GM10248 (cell line): ENCODE measurements around the gene TMEM248.
"Not testable (repeated sequence)": the region's sequence is repeated elsewhere in the genome, so short reads cannot be mapped to it uniquely, and the experiment has no call there.

ENCODE experiments used
- CTCF ChIA-PET: fragments of 300-600 bp; sonication (Branson Sonifier 250); formaldehyde crosslinking; extraction: SDS; loops from one replicate; lab custom pipeline; 2021; ENCODE audit warnings: antibody characterized with exemption; lab: Yijun Ruan, JAX
- POLR2A ChIA-PET: fragments of 350-650 bp; sonication (Branson Sonifier 250); formaldehyde crosslinking; extraction: SDS; loops from one replicate; lab custom pipeline; 2020; ENCODE audit warnings: antibody characterized with exemption; lab: Yijun Ruan, JAX
- DNase-seq: peaks from one replicate; pipeline ENCODE4 v3.0.0; 2012; ENCODE audit errors: extremely low spot score
- TF ChIP-seq, protein P1 (sequence below): IDR thresholded peaks from 2 replicates; pipeline ENCODE4 v1.5.1; 2012; ENCODE audit warnings: mild to moderate bottlenecking, low read depth; ENCODE audit errors: extremely low read depth, missing control alignments, control extremely low read depth

Gene TMEM248

GRCh38 chr7:66902844-66903180 is 18.2 kb upstream of the TMEM248 start:
- CTCF ChIA-PET: interaction anchor here (0.9 to 2.0 kb wide), 6 partner anchors 8 to 872 kb away, joined by 3 to 6 read pairs (median 3); no protein-coding TSS in a partner anchor
- POLR2A ChIA-PET: no interaction called here
- DNase-seq: no peak
- TF ChIP-seq, protein P1, sequence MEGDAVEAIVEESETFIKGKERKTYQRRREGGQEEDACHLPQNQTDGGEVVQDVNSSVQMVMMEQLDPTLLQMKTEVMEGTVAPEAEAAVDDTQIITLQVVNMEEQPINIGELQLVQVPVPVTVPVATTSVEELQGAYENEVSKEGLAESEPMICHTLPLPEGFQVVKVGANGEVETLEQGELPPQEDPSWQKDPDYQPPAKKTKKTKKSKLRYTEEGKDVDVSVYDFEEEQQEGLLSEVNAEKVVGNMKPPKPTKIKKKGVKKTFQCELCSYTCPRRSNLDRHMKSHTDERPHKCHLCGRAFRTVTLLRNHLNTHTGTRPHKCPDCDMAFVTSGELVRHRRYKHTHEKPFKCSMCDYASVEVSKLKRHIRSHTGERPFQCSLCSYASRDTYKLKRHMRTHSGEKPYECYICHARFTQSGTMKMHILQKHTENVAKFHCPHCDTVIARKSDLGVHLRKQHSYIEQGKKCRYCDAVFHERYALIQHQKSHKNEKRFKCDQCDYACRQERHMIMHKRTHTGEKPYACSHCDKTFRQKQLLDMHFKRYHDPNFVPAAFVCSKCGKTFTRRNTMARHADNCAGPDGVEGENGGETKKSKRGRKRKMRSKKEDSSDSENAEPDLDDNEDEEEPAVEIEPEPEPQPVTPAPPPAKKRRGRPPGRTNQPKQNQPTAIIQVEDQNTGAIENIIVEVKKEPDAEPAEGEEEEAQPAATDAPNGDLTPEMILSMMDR: no peak

DNA sequence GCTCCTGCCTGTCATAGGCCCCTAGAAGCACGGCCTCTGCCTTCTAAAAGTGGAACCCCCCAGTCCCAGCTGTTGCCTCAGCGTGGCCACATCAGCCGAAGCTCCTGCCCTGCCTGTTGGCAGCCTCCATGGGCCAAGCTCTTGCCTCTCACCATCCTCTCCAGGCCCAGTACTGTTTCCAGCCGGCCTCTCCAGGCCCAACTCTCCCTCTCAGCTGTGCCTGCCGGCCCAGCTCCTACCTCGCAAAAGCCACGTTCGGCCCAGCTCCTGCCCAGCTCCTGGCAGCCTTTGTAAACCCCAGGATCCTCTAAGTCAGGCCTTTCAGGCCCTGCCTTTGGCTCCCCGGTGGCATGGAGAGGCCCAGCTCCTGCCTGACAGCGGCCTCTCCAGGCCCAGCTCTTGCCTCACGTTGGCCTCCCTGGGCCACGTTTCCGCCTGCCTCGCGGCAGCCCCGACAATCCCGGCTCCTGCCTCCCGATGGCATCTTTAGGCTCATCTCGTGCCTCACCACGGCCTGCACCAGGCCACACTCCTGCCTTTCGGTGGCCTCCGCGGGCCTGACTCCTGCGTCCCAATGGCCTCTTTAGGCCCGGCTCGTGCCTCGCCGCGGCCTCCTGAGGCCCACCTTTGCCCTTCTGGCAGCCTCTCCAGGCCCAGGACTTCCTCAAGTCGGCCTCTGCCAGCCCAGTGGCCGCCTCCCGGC is 17.5 kb upstream of the TMEM248 start:
- ChIA-PET POLR2A (no interaction called here), CTCF (interaction anchor here (0.9 to 3.0 kb wide), 8 partner anchors 8 to 873 kb away, joined by 3 to 10 read pairs (median 3); no protein-coding TSS in a partner anchor)
- TF ChIP-seq, protein P1: no peak
- DNase-seq: no peak

- POLR2A ChIA-PET: interaction anchor here (0.6 kb wide), 1 partner anchor 218 kb away, joined by 6 read pairs; no protein-coding TSS in a partner anchor
- no peak for DNase-seq
- TF ChIP-seq, protein P1: no peak
- CTCF ChIA-PET: interaction anchor here (1.5 to 3.0 kb wide), 5 partner anchors 8 to 347 kb away, joined by 3 to 10 read pairs (median 6); no protein-coding TSS in a partner anchor
Observed at GRCh38 chr7:66904063-66904593, 16.9 kb upstream of the TMEM248 start.

- no peak for DNase-seq
- ChIA-PET CTCF (interaction anchor here (0.7 to 3.0 kb wide), 9 partner anchors 9 to 830 kb away, joined by 3 to 10 read pairs (median 4); partner anchors contain the start of gene TMEM248), POLR2A (no interaction called here)
- TF ChIP-seq, protein P1: no peak
Observed at GRCh38 chr7:66905278-66905677, 15.7 kb upstream of the TMEM248 start.

GRCh38 chr7:66905689-66906088 is 15.3 kb upstream of the TMEM248 start:
- POLR2A ChIA-PET: no interaction called here
- CTCF ChIA-PET: interaction anchor here (1.0 to 3.0 kb wide), 6 partner anchors 8 to 23 kb away, joined by 3 to 10 read pairs (median 6); partner anchors contain the start of gene TMEM248
- no peak for DNase-seq
- TF ChIP-seq, protein P1: no peak

- no peak for DNase-seq
- ChIA-PET POLR2A (no interaction called here), CTCF (interaction anchor here (1.2 kb wide), 1 partner anchor 11 kb away, joined by 4 read pairs; no protein-coding TSS in a partner anchor)
- TF ChIP-seq, protein P1: no peak
Observed at GRCh38 chr7:66907731-66908130, 13.3 kb upstream of the TMEM248 start.

GRCh38 chr7:66908598-66908997 is 12.4 kb upstream of the TMEM248 start:
- DNase-seq, POLR2A ChIA-PET: not testable (repeated sequence)
- CTCF ChIA-PET: interaction anchor here (1.1 to 1.3 kb wide), 2 partner anchors 11 to 97 kb away, joined by 3 read pairs; no protein-coding TSS in a partner anchor
